A549 (cell line): ENCODE results near the gene CTSV.
"Not testable (repeated sequence)": the region's sequence is repeated elsewhere in the genome, so short reads cannot be mapped to it uniquely, and the experiment has no call there.

Experiments used
- CEBPB ChIP-seq, 2 experiments: fragments of >200 bp in 1 of 2; sonication (Bioruptor Twin) in 1 of 2; formaldehyde crosslinking in 1 of 2; IDR thresholded peaks; 2 replicates each; pipeline ENCODE4 v1.6.1; 2012 to 2016
- EP300 ChIP-seq, 2 experiments: fragments of >200 bp; sonication (Bioruptor Twin); formaldehyde crosslinking; IDR thresholded peaks; 2 replicates in 1 of 2; 3 replicates in 1 of 2; pipeline ENCODE4 v1.6.1; 2016 to 2017
- NPAS2 ChIP-seq: fragments of 250-450 bp; sonication (Bioruptor Pico); IDR thresholded peaks from 2 replicates; pipeline ENCODE4 v1.8.0; 2022; ENCODE audit warnings: mild to moderate bottlenecking, moderate library complexity, borderline replicate concordance
- POLR2A ChIP-seq: IDR thresholded peaks from 2 replicates; pipeline ENCODE4 v1.6.1; 2012; ENCODE audit warnings: mild to moderate bottlenecking, low read length
- RCOR1 ChIP-seq: fragments of 150-350 bp; IDR thresholded peaks from 2 replicates; pipeline ENCODE4 v1.6.1; 2014; ENCODE audit warnings: antibody characterized with exemption, low read length, low read depth
- REST ChIP-seq: fragments of 200-600 bp; sonication (generic); IDR thresholded peaks from 2 replicates; pipeline ENCODE4 v1.6.1; 2016; ENCODE audit warnings: antibody characterized with exemption, mild to moderate bottlenecking, moderate library complexity
- ZNF302 ChIP-seq: fragments of 250-450 bp; sonication (Bioruptor Pico); IDR thresholded peaks from 2 replicates; pipeline ENCODE4 v1.9.0; 2021; ENCODE audit warnings: inconsistent platforms, mild to moderate bottlenecking, moderate library complexity
- TF ChIP-seq, protein P1 (sequence below): fragments of >200 bp; sonication (Bioruptor Twin); formaldehyde crosslinking; IDR thresholded peaks from 3 replicates; pipeline ENCODE4 v1.5.1; 2016

DNA sequence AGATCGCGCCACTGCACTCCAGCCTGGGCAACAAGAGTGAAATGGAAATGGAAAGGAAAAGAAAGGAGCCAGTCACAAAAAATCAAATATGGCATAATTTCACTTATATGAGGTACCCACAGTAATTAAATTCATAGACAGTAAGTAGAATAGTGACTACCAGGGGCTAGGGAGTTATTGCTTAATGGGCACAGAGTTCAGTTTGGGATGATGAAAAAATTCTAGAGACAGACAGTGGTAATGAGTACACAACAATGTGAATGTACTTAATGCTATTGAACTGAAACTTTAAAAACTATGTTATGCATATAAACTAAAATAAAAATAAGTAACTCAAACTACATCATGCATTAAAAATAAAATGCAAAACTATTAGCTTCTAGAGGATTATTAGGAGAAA, 54.1 kb downstream of the CTSV start:
- TF ChIP-seq, protein P1, sequence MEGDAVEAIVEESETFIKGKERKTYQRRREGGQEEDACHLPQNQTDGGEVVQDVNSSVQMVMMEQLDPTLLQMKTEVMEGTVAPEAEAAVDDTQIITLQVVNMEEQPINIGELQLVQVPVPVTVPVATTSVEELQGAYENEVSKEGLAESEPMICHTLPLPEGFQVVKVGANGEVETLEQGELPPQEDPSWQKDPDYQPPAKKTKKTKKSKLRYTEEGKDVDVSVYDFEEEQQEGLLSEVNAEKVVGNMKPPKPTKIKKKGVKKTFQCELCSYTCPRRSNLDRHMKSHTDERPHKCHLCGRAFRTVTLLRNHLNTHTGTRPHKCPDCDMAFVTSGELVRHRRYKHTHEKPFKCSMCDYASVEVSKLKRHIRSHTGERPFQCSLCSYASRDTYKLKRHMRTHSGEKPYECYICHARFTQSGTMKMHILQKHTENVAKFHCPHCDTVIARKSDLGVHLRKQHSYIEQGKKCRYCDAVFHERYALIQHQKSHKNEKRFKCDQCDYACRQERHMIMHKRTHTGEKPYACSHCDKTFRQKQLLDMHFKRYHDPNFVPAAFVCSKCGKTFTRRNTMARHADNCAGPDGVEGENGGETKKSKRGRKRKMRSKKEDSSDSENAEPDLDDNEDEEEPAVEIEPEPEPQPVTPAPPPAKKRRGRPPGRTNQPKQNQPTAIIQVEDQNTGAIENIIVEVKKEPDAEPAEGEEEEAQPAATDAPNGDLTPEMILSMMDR = not testable (repeated sequence)
- TF ChIP-seq REST; NPAS2 (CRISPR knock-in tag); POLR2A; RCOR1; ZNF302 (CRISPR knock-in tag); EP300 (IDR thresholded peaks at IDR 0.05); CEBPB (IDR thresholded peaks at IDR 0.05): not testable (repeated sequence)
